Hepatocyte (in vitro differentiated cells): Measurements from ENCODE around the gene KIF26B. TPM values are rescaled to one million over a fixed set of nuclear protein-coding genes. Genes with fewer than 3 reads are reported as not detected.

ENCODE experiments used
- DNase-seq: peaks from one replicate; pipeline ENCODE4 v3.0.0-alpha.2; 2016; ENCODE audit warnings: low spot score
- H2AFZ ChIP-seq: fragments of 200-600 bp; sonication (generic); 2 replicates; pipeline ENCODE4 v1.6.0; 2016; ENCODE audit warnings: antibody characterized with exemption, mild to moderate bottlenecking
- H3K27ac ChIP-seq: fragments of 200-600 bp; sonication (generic); 2 replicates; pipeline ENCODE4 v1.5.1; 2016; ENCODE audit warnings: mild to moderate bottlenecking
- H3K27me3 ChIP-seq: fragments of 200-600 bp; sonication (generic); 2 replicates; pipeline ENCODE4 v1.6.1; 2016
- H3K36me3 ChIP-seq: fragments of 200-600 bp; sonication (generic); replicated peaks from 2 replicates; pipeline ENCODE4 v1.5.1; 2016; ENCODE audit warnings: low read depth; ENCODE audit not compliant: insufficient read depth
- H3K4me1 ChIP-seq: fragments of 200-600 bp; sonication (generic); 2 replicates; pipeline ENCODE4 v1.5.1; 2016; ENCODE audit warnings: mild to moderate bottlenecking, moderate library complexity; ENCODE audit not compliant: insufficient read depth
- H3K4me2 ChIP-seq: fragments of 200-600 bp; sonication (generic); 2 replicates; pipeline ENCODE4 v1.6.0; 2016
- H3K4me3 ChIP-seq: fragments of 200-600 bp; sonication (generic); 2 replicates; pipeline ENCODE4 v1.5.1; 2016; ENCODE audit warnings: mild to moderate bottlenecking
- H3K79me2 ChIP-seq: fragments of 200-600 bp; sonication (generic); 2 replicates; pipeline ENCODE4 v1.6.0; 2017; ENCODE audit warnings: mild to moderate bottlenecking
- H3K9me2 ChIP-seq: fragments of 200-600 bp; sonication (generic); replicated peaks from 2 replicates; pipeline ENCODE4 v1.6.0; 2017; ENCODE audit warnings: mild to moderate bottlenecking; ENCODE audit not compliant: insufficient read depth
- H3K9me3 ChIP-seq: fragments of 200-600 bp; sonication (generic); 2 replicates; pipeline ENCODE4 v1.5.1; 2016; ENCODE audit warnings: low read depth, mild to moderate bottlenecking
- H4K20me1 ChIP-seq: fragments of 200-600 bp; sonication (generic); 2 replicates; pipeline ENCODE4 v1.6.0; 2016; ENCODE audit warnings: mild to moderate bottlenecking; ENCODE audit not compliant: insufficient read depth, poor library complexity, severe bottlenecking
- EZH2 ChIP-seq: fragments of 200-600 bp; sonication (generic); IDR thresholded peaks from 2 replicates; pipeline ENCODE4 v1.6.1; 2016; ENCODE audit warnings: antibody characterized with exemption, mild to moderate bottlenecking, borderline replicate concordance
- EZH2phosphoT487 ChIP-seq: fragments of 200-600 bp; sonication (generic); IDR thresholded peaks from one replicate; pipeline ENCODE4 v1.6.1; 2018; ENCODE audit warnings: antibody characterized with exemption, mild to moderate bottlenecking, low read depth, moderate library complexity; ENCODE audit not compliant: unreplicated experiment, severe bottlenecking
- WGBS: methylation state at CpG from one replicate; pipeline ENCODE4 v1.1.6; 2016; ENCODE audit warnings: low lambda C conversion rate; ENCODE audit errors: missing lambda C conversion rate; 5-methylcytosine and 5-hydroxymethylcytosine counted together
- polyA plus RNA-seq: library from polyadenylated mRNA; unstranded; fragments of >200 nt; fragmentation: Nextera tagmentation; extraction: Ambion mirVana; gene quantifications from 2 replicates; pipeline ENCODE4 v1.2.1, GENCODE V29; 2016
- total RNA-seq: library from RNA; depleted of rRNA; stranded (reverse); fragments of >200 nt; gene quantifications from 2 replicates; pipeline ENCODE4 v1.2.3, GENCODE V29; 2014
- TF ChIP-seq, protein P1 (sequence below): fragments of 200-600 bp; sonication (generic); IDR thresholded peaks from 2 replicates; pipeline ENCODE4 v1.5.1; 2016; ENCODE audit warnings: antibody characterized with exemption, mild to moderate bottlenecking; ENCODE audit not compliant: poor library complexity

The KIF26B gene
- total and polyA plus RNA-seq, 2 experiments from 2014 or later: 12.7 to 21.6 TPM

GRCh38 chr1:245278846-245279245 lies 124.1 kb downstream of the KIF26B start:
- Histone ChIP-seq H3K27me3 (no peaks in the 10 kb centered on the region), H3K4me1 (no peaks in the 10 kb centered on the region), H3K4me3 (no peak overlapping the region), H3K9me3 (no peaks in the 10 kb centered on the region), H2AFZ (no peak overlapping the region), H3K4me2 (no peak overlapping the region), H3K79me2 (peaks cover 53% of the 10 kb centered on the region), H3K36me3 (no peaks in the 10 kb centered on the region), H3K27ac (no peak overlapping the region), H4K20me1 (peaks cover 14% of the 10 kb centered on the region), H3K9me2 (no peaks in the 10 kb centered on the region)
- no peak for DNase-seq
- 83% methylated on average over 4 of the region's 4 CpGs for WGBS
- TF ChIP-seq EZH2phosphoT487 (no peak), EZH2 (no peak)
- TF ChIP-seq, protein P1, sequence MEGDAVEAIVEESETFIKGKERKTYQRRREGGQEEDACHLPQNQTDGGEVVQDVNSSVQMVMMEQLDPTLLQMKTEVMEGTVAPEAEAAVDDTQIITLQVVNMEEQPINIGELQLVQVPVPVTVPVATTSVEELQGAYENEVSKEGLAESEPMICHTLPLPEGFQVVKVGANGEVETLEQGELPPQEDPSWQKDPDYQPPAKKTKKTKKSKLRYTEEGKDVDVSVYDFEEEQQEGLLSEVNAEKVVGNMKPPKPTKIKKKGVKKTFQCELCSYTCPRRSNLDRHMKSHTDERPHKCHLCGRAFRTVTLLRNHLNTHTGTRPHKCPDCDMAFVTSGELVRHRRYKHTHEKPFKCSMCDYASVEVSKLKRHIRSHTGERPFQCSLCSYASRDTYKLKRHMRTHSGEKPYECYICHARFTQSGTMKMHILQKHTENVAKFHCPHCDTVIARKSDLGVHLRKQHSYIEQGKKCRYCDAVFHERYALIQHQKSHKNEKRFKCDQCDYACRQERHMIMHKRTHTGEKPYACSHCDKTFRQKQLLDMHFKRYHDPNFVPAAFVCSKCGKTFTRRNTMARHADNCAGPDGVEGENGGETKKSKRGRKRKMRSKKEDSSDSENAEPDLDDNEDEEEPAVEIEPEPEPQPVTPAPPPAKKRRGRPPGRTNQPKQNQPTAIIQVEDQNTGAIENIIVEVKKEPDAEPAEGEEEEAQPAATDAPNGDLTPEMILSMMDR: no peak

GRCh38 chr1:245279346-245279745 lies 124.6 kb downstream of the KIF26B start:
- no peaks in the 10 kb centered on the region for H3K27me3 ChIP-seq
- WGBS: 68% methylated on average over 4 of the region's 4 CpGs
- H3K36me3 ChIP-seq: no peaks in the 10 kb centered on the region
- peaks cover 14% of the 10 kb centered on the region for H4K20me1 ChIP-seq
- no peak for TF ChIP-seq EZH2
- no peak for TF ChIP-seq EZH2phosphoT487
- TF ChIP-seq, protein P1: no peak
- H3K4me3 ChIP-seq: no peak overlapping the region
- no peak overlapping the region for H2AFZ ChIP-seq
- no peaks in the 10 kb centered on the region for H3K9me2 ChIP-seq
- peaks cover 55% of the 10 kb centered on the region for H3K79me2 ChIP-seq
- no peak overlapping the region for H3K27ac ChIP-seq
- no peak for DNase-seq
- H3K9me3 ChIP-seq: no peaks in the 10 kb centered on the region
- H3K4me1 ChIP-seq: no peaks in the 10 kb centered on the region
- H3K4me2 ChIP-seq: no peak overlapping the region

DNA sequence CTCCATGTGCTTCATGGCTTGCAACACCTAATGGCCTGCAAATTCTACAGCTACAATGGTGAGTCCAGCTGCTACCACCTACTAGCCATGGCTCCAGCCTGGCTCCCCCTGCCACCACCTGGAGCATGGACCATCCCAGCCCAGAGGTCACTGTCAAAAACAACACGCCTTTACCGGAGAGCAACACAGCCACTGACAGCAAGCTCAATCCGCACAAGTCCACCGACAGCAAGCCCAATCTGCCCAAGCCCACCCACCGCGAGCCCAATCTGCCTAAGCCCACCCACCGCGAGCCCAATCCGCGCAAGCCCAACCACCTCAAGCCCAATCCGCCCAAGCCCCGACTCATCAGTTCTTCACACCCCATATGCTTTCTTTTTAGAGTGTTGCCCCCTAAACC lies 128.2 kb downstream of the KIF26B start:
- H3K9me2 ChIP-seq: no peaks in the 10 kb centered on the region
- WGBS: 98% methylated on average over 12 of the region's 12 CpGs
- no peak overlapping the region for H3K4me3 ChIP-seq
- H3K4me2 ChIP-seq: no peak overlapping the region
- TF ChIP-seq EZH2: no peak
- no peak overlapping the region for H2AFZ ChIP-seq
- H3K79me2 ChIP-seq: peaks cover 41% of the 10 kb centered on the region
- no peaks in the 10 kb centered on the region for H4K20me1 ChIP-seq
- no peaks in the 10 kb centered on the region for H3K36me3 ChIP-seq
- no peak overlapping the region for H3K27ac ChIP-seq
- no peaks in the 10 kb centered on the region for H3K4me1 ChIP-seq
- no peaks in the 10 kb centered on the region for H3K27me3 ChIP-seq
- no peak for DNase-seq
- no peaks in the 10 kb centered on the region for H3K9me3 ChIP-seq

DNA sequence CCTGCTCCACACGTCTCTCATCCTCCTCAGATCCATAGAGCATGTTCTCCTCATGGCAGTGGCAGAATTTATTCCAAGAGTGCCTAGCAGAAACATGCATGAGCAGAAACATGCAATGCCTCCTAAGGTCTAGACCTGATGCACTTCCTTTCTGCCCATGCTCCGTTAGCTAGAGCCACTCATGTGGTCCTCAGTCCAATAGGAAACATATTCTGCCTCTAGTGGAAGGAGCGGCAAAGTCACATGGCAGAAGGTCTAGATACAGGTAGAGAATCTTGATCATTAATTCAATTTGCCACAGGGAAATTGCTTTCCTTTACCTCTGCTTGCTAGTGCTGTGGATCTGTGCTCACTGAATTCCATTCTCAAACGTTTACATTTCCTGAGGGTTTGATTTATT lies 130.4 kb downstream of the KIF26B start:
- Histone ChIP-seq H3K9me2 (no peaks in the 10 kb centered on the region), H3K27ac (no peak overlapping the region), H3K4me2 (no peak overlapping the region), H3K36me3 (no peaks in the 10 kb centered on the region), H3K4me3 (no peak overlapping the region), H3K9me3 (no peaks in the 10 kb centered on the region), H4K20me1 (no peaks in the 10 kb centered on the region), H3K27me3 (no peaks in the 10 kb centered on the region), H2AFZ (no peak overlapping the region), H3K4me1 (no peaks in the 10 kb centered on the region), H3K79me2 (peaks cover 52% of the 10 kb centered on the region)
- no peak for DNase-seq
- WGBS: 80% methylated on average over 4 of the region's 4 CpGs
- TF ChIP-seq EZH2 (no peak), EZH2phosphoT487 (no peak)
- TF ChIP-seq, protein P1: no peak
